Placental epithelial cell (primary cell): ENCODE results near the gene E2F7. TPM values are rescaled to one million over a fixed set of nuclear protein-coding genes. Genes with fewer than 3 reads are reported as not detected.

ENCODE experiments used
- total RNA-seq: library from RNA; depleted of rRNA; stranded (reverse); fragments of >200 nt; gene quantifications from 2 replicates; pipeline ENCODE4 v1.2.3, GENCODE V29; 2012

Gene E2F7, protein sequence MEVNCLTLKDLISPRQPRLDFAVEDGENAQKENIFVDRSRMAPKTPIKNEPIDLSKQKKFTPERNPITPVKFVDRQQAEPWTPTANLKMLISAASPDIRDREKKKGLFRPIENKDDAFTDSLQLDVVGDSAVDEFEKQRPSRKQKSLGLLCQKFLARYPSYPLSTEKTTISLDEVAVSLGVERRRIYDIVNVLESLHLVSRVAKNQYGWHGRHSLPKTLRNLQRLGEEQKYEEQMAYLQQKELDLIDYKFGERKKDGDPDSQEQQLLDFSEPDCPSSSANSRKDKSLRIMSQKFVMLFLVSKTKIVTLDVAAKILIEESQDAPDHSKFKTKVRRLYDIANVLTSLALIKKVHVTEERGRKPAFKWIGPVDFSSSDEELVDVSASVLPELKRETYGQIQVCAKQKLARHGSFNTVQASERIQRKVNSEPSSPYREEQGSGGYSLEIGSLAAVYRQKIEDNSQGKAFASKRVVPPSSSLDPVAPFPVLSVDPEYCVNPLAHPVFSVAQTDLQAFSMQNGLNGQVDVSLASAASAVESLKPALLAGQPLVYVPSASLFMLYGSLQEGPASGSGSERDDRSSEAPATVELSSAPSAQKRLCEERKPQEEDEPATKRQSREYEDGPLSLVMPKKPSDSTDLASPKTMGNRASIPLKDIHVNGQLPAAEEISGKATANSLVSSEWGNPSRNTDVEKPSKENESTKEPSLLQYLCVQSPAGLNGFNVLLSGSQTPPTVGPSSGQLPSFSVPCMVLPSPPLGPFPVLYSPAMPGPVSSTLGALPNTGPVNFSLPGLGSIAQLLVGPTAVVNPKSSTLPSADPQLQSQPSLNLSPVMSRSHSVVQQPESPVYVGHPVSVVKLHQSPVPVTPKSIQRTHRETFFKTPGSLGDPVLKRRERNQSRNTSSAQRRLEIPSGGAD
- 3.5 and 3.8 TPM in 2 replicates for total RNA-seq

GRCh38 chr12:77065361-77066204, at the start of gene E2F7:
E2F7 (minus strand) TSS chr12:77065569; CDS start chr12:77064635, 934 bp downstream.

Other genes with a start within 250 kb of the E2F7 start
- gene CSRP2, start 186.6 kb downstream of the E2F7 start, total RNA-seq: 11.3 and 47.9 TPM in 2 replicates